Head of caudate nucleus (tissue), 42 donors: ENCODE measurements around the gene PSIP1.
"Not testable (repeated sequence)": the region's sequence is repeated elsewhere in the genome, so short reads cannot be mapped to it uniquely, and the experiment has no call there.

Experiments
- DNase-seq, 42 donors: peaks; one replicate each; pipeline versions ENCODE4 v3.0.0 to v3.0.0-alpha.2; 2020 to 2021; ENCODE audit warnings: mixed read lengths in 7 of 42
- intact Hi-C: fragments of 100-400 bp; cut with DNase I; formaldehyde crosslinking; loops from one replicate; pipeline ENCODE4 v1.15.0; 2022

Gene PSIP1

DNA sequence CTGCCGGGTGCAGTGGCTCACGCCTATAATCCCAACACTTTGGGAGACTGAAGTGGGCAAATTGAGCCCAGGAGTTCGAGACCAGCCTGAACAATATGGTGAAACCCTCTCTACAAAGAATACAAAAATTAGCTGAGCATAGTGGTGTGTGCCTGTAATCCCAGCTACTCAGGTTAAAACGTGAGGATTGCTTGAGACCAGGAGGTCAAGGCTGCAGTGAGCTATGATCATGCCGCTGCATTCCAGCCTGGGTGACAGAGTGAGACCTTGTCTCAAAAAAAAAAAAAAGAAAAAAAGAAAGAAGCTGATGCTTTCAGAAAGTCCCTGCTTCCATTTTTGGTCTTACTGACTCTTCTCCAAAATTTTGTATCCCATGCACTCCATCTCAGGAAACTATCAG is 56.8 kb downstream of the PSIP1 start:
- intact Hi-C loops = no loop called here
- no peak for DNase-seq

GRCh38 chr9:15444141-15444540 is 66.6 kb downstream of the PSIP1 start:
- intact Hi-C loops = no loop called here
- DNase-seq = no peak

GRCh38 chr9:15442264-15442663 is 68.5 kb downstream of the PSIP1 start:
- intact Hi-C loops = not testable (repeated sequence)

GRCh38 chr9:15441841-15442240 is 68.9 kb downstream of the PSIP1 start:
- intact Hi-C loops, DNase-seq: not testable (repeated sequence)

More at GRCh38 chr9:15442264-15442663, 68.5 kb downstream of the PSIP1 start:
- DNase-seq = not testable (repeated sequence)

DNA sequence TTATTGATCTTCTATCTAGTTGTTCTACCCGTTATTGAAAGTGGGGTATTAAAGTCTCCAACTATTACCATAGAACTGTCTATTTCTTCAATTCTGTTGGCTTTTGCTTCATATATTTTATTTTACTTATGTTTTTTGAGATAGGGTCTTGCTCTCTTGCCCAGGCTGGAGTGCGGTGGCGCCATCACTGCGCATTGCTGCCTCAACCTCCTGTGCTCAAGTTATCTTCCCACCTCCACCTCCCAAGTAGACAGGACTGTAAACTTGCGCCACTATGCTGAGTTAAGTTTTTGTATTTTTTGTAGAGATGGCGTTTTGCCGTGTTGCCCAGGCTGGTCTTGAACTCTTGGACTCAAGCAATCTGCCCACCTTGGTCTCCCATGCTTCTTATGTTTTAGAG is 71.9 kb downstream of the PSIP1 start:
- intact Hi-C loops = no loop called here
- no peak for DNase-seq

GRCh38 chr9:15433661-15434060 is 77.1 kb downstream of the PSIP1 start:
- intact Hi-C loops = no loop called here
- DNase-seq = no peak

- intact Hi-C loops = no loop called here
- DNase-seq = no peak
Measured at GRCh38 chr9:15433191-15433590, 77.6 kb downstream of the PSIP1 start.

GRCh38 chr9:15430920-15431844 is 79.6 kb downstream of the PSIP1 start:
- peak in 22 of 42 donors; percentile 11 to 61 (median 24) for DNase-seq

DNA sequence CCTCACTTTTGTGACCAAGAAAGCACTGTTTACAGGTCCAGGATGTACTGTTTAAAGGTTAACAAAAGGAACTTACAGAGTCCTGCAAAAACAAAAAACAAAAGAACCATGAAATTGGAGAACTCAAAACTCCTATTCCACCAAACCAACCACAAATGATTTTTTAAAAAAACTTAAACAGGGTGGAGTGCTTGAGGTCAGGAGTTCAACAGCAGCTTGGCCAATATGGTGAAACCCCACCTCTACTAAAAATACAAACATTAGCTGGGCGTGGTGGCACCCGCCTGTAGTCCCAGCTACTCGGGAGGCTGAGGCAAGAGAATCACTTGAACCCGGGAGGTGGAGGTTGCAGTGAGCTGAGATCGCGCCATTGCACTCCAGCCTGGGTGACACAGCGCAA is 83.1 kb downstream of the PSIP1 start:
- intact Hi-C loops = loop anchor here (10.0 kb wide), 2 partner anchors 123 to 153 kb away; partner anchors contain the start of gene TTC39B
- not testable (repeated sequence) for DNase-seq

More at GRCh38 chr9:15430920-15431844, 79.6 kb downstream of the PSIP1 start:
- intact Hi-C loops = no loop called here

DNA sequence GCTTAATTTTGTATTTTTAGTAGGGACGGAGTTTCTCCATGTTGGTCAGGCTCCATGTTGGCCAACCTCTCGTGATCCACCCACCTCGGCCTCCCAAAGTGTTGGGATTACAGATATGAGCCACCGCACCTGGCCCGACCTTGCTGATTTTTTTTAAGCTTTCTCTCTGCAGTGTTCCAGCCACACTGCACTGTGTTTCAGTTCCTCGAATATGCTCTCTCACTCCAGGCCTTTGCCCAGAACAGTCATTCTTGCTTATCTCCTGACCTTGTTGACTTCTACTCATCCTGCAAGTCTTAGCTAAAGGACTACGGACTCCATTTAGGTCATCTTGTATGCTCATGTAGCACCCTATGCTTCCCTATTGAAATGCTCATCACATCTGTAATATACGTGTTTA is 84.8 kb downstream of the PSIP1 start:
- intact Hi-C loops = loop anchor here (10.0 kb wide), 2 partner anchors 121 to 151 kb away; partner anchors contain the start of gene TTC39B
- no peak for DNase-seq

DNA sequence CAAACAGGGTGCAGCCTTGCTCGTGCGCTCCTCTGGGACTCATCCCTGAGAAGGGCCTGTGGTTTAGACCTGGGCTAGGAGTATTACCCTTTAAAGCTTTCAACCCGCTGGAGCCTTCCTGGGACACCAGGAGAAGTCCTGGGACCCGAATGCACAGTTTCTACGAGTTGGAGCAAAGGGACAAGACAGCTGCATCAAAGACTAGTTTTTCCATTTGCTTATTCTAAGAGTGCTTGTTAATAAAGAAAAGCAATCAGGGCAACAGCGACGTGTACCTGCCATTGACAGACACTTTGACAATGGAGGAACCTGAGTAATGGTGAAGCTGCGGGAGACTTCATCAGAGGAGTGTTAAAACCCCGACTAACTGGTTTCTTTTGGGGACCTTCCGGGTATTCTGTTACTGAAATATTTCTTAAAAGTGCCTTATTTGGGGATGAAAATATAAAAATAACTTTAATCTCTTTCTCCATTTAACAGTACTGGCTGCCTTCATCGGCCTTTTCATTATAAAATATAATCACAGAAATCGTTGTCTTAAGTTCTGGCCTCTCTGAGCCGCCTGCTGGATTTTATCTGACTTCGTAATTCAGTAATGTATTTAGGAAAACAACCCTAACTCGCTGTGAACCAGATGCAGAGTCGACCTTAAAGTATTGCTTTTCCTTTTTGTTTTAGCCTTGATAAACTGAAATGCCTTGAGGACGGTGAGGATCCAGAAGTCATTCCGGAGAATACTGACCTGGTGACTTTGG is 87.4 kb downstream of the PSIP1 start:
- intact Hi-C loops = loop anchor here (5.0 to 10.0 kb wide), 3 partner anchors 84 to 149 kb away; partner anchors contain the start of gene TTC39B
- DNase-seq = no peak

GRCh38 chr9:15422372-15423230 is 88.2 kb downstream of the PSIP1 start, which contains the start of gene SNAPC3:
TSS of gene SNAPC3 (plus strand) at chr9:15422876. CDS start at chr9:15422880, 4 bp downstream.
- intact Hi-C loops = loop anchor here (5.0 to 10.0 kb wide), 3 partner anchors 85 to 148 kb away; partner anchors contain the start of gene TTC39B
- peak; percentile 90 to 99 (median 96) for DNase-seq

DNA sequence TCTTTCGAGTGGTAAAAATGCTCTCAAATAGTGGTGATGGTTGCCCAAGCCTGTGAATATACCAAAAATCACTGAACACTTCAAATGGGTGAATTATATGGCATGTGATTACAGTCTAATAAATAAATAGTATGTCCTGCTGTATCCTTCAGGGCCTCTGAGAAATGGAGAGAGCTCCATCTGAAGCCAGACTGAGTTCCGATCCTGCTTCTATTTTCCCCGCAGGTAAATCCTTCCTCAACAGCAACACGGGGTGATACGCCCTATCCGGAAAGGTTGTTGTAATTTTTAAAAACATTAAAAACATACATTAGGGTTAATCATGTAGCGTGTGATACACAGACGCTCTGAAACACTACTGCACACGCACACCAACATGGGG is 88.8 kb downstream of the PSIP1 start:
- peak in 2 of 42 donors; percentile 3 for DNase-seq
- intact Hi-C loops = loop anchor here (5.0 to 10.0 kb wide), 3 partner anchors 85 to 147 kb away; partner anchors contain the start of gene TTC39B

- intact Hi-C loops = loop anchor here (5.0 to 10.0 kb wide), 3 partner anchors 86 to 147 kb away; partner anchors contain the start of gene TTC39B
- DNase-seq = no peak
Measured at GRCh38 chr9:15421532-15421931, 89.2 kb downstream of the PSIP1 start.

DNA sequence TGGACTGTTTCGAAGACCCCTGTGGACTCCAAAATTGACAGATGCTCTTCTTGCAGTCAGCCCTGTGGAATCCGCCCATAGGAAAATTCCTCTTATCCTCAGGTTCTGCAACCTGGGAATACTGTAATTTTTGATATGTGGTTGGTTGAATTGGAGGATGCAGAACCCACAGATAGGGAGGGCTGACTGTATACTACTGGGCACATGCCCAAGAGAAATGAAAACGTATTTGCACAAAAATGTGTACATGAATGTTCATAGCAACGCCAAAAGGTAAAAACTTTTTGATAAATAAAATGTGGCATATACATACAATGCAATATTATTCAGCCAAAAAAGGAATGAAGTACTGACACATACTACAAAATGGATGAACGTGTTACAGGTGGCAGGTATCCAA is 90.0 kb downstream of the PSIP1 start:
- no peak for DNase-seq
- intact Hi-C loops = loop anchor here (5.0 to 10.0 kb wide), 3 partner anchors 87 to 146 kb away; partner anchors contain the start of gene TTC39B

- intact Hi-C loops = no loop called here
- no peak for DNase-seq
Measured at GRCh38 chr9:15417626-15418025, 93.1 kb downstream of the PSIP1 start.

DNA sequence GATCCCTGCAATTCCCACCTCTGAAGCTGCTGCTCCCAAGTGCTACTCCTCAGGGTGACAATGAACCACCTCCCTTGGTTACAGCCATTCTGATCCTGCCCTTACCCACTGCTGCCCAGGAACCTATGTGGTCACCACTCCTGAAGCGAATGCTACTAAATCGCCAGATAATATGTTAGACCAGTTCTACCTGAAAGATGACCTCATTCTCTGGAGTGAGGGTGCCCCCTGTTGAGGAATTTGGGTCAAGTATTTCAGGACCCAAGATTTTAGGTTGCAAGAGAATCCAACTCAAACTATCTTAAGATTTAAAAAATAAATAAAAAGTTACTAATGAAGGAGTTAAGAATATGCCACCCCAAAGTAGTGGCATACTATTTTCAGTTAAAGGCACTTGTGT is 93.9 kb downstream of the PSIP1 start:
- intact Hi-C loops = no loop called here
- peak in 18 of 42 donors; percentile 11 to 63 (median 34) for DNase-seq
